GM11168 (cell line): Measurements from ENCODE around the gene MACROH2A1.

Source experiments
- in situ Hi-C: fragments of 300-500 bp; cut with MboI; formaldehyde crosslinking; loops from one replicate; pipeline ENCODE4 v1.12.0; 2022; ENCODE audit warnings: low sequenced_read_pairs; ENCODE audit not compliant: unreplicated experiment

MACROH2A1 gene

DNA sequence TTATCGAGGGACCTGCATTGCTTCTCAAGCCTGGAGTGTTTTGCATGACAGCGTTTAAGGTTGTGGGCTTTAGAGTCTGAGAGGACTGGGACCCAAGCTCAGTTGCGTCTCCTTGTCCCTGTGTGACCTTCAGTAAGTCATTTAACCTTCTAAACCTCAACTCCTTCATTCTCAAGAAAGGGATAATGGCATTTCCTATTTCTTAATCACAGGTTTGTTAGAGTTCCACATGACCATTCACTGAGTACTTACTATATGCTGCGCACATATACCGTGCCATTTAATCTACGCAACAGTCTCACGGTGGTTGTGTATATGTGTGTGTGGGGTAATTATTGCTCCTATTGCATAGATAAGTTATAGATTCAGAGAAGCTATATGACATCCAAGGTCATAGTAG, 76.3 kb downstream of the MACROH2A1 start:
- in situ Hi-C loops, result no loop called here

GRCh38 chr5:135322271-135322670, 76.8 kb downstream of the MACROH2A1 start:
- in situ Hi-C loops, result no loop called here

GRCh38 chr5:135320718-135321484, 78.1 kb downstream of the MACROH2A1 start:
- in situ Hi-C loops, result no loop called here

- in situ Hi-C loops, result no loop called here
These were observed 79.0 kb downstream of the MACROH2A1 start for GRCh38 chr5:135319928-135320606.

- in situ Hi-C loops, result no loop called here
These were observed 79.6 kb downstream of the MACROH2A1 start for GRCh38 chr5:135319458-135319857.

- in situ Hi-C loops, result no loop called here
These were observed 80.1 kb downstream of the MACROH2A1 start for GRCh38 chr5:135318924-135319323.

DNA sequence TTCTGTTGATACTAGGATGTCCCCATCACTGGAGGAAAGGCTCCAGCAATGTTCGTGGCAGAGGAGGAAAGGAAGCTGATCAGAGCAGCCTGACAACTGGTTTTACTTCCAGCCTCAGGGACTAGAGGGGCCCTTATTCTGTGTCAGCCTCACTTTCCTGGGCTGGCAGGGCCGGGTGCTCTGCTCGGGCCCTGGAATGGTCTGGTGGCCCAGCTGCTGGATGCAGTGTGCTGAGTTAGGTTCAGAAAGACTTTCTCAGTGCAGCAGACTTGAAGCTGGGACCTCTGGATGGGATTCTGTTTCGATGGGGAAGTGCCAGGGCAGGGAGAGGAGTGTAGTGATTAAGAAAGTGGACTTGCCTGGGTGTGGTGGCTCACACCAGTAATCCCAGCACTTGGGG, 81.0 kb downstream of the MACROH2A1 start:
- in situ Hi-C loops, result no loop called here

- in situ Hi-C loops, result no loop called here
These were observed 81.7 kb downstream of the MACROH2A1 start for GRCh38 chr5:135317286-135317685.

- in situ Hi-C loops, result no loop called here
These were observed 83.6 kb downstream of the MACROH2A1 start for GRCh38 chr5:135315386-135315785.

DNA sequence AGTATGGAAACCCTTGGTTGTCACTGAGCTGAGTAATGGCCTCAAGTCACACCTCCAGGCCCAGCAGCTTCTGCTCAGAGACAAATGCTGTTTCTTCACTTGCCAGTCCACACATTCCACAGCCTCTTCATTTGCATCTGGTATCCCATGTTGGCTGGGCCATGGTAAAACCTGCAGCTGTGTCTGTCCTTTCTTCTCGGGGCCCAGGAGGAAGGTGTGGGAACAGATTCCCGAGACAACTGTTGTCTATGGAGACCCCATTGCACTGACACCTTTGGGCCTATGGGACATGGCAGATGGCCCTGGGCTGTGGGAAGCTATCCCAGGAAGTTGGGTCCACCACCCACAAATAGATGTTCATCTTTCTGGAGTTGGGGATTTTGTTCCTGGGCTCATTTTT, 85.1 kb downstream of the MACROH2A1 start:
- in situ Hi-C loops, result no loop called here

- in situ Hi-C loops, result no loop called here
These were observed 85.6 kb downstream of the MACROH2A1 start for GRCh38 chr5:135313405-135313804.

- in situ Hi-C loops, result no loop called here
These were observed 86.6 kb downstream of the MACROH2A1 start for GRCh38 chr5:135312255-135312935.

DNA sequence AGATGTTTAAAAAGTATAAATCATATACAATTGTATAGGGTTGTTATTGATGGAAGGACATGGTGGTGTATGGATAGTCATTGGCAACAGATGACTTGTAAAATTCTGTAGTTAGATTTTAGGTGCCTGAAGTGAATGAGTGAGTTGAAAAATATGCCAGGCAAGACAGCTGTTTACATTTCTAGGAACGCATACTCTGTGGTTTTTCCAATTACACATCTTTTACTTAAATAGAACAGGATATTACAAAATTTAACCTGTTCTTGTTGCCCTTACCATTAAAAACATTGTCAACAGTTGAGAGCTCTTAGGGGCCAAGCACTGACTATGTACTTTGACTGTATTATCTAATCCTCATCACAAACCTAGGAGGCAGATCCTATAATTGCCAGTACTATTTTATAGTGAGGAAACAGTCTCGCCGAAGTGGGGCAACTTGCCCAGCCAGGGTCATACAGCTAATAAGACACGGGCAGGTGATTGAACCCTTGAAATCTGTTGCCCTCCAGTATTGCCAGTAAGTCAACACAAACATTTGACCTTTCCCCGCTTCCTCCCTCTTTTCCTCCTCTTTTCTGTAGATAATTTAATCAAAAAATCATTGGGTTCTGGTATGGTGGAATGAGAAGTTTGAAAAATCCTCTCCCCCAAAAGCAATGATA, 88.6 kb downstream of the MACROH2A1 start:
- in situ Hi-C loops, result no loop called here

GRCh38 chr5:135309391-135310327, 89.4 kb downstream of the MACROH2A1 start:
- in situ Hi-C loops, result no loop called here

DNA sequence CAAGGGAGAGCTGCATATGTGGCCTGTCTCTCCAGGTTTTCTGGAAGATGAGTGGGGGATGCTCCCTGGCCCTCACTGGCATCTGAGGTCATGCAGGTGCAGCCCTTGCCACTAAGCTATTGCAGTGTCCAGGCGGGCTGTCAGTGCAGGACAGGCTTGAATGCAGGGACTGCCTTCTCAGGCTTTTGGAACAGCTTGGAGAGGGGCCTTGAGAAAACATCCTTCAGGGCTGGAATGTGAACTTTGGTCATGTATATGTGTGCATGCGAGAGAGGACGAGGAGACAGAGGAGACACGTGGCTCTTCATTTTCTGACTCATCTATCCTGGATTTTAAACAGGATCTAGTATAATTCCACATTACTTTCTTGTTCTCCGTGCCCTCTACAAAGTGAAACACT, 90.3 kb downstream of the MACROH2A1 start:
- in situ Hi-C loops, result no loop called here

GRCh38 chr5:135308245-135308644, 90.8 kb downstream of the MACROH2A1 start:
- in situ Hi-C loops, result no loop called here

- in situ Hi-C loops, result no loop called here
These were observed 91.7 kb downstream of the MACROH2A1 start for GRCh38 chr5:135307143-135307903.

- in situ Hi-C loops, result no loop called here
These were observed 92.5 kb downstream of the MACROH2A1 start for GRCh38 chr5:135306557-135306956.
